ENCODE results near the gene ZNF624. TPM values are rescaled to one million over a fixed set of nuclear protein-coding genes. Genes with fewer than 3 reads are reported as not detected.
"Not testable (repeated sequence)": the region's sequence is repeated elsewhere in the genome, so short reads cannot be mapped to it uniquely, and the experiment has no call there.

ZNF624 gene
- 2.7 TPM for polyA plus RNA-seq (2012; ENCODE audit: insufficient read depth, insufficient read length)

- H3K4me3 ChIP-seq (ENCODE audit: low read length): peak within 1 kb of the TSS; percentile 83
- peak; percentile 78 for DNase-seq (ENCODE audit: low read depth, low spot score)
Measured at GRCh38 chr17:16653367-16654041, at the start of gene ZNF624. TSS of gene ZNF624 (minus strand) at chr17:16653850.

DNA sequence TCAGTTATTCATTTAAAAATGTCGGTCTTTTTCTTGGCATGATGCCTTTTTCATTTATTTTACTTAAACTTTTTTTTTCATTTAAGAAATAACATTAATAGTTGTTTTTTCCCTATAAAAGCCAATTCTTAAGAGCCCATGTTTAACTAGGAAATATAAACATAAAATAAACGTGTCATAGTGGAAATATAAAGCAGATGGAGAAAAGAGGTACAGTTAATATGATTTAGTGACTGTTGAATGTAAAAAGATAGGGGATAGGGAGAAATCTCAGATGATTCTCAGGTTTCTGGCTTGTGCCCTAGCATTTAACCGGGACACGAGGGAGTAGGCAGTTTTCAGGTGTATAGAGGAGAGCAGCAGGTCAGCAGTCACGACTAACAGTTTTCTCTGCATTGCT lies 44.0 kb upstream of the ZNF624 start:
- H3K4me3 ChIP-seq (ENCODE audit: low read length); DNase-seq (ENCODE audit: low read depth, low spot score): not testable (repeated sequence)

DNA sequence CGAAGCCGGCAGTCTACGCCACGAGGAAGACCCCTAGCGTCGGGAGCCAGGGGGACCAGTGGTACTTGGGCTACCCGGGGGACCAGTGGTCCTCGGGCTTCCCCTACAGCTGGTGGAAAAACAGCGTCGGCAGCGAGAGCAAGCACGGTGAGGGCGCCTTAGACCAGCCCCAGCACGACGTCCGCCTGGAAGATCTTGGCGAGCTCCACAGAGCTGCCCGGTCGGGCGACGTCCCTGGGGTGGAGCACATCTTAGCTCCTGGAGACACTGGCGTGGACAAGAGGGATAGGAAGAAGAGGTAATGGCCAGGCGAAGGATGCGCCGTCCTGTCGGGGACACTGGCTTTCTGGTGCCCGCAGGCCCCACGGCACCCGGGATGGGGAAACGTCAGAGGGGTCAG lies 36.8 kb upstream of the ZNF624 start:
- H3K4me3 ChIP-seq (ENCODE audit: low read length); DNase-seq (ENCODE audit: low read depth, low spot score): not testable (repeated sequence)

DNA sequence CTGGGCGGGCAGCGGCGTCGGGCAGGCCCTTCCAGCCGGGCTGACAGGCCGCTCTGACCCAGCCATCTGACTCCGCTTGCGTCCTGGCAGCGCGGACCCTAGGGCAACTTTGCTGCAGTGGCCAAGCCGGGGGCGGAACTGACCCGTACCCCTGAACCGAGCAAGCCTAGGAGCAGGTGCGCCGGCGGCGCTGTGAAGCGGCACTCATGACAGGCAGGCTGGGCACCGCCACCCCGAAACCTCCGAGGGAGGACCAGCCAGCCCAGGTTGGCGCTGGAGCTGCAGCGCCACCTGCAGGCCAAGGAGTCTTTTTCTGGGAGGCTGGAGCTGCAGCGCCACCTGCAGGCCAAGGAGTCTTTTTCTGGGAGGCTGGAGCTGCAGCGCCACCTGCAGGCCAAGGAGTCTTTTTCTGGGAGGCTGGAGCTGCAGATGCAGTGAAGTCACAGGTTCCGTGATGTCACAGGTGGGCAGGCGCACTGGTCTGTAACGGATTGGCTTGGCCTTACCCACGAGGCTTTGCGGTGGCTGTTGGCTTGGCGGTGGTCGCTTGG lies 36.2 kb upstream of the ZNF624 start, which contains the start of gene CCDC144A:
Gene CCDC144A, plus strand, starts transcription at position 511 of the 551 bp plus-strand sequence. CDS start 160 bp downstream, outside the sequence.
- DNase-seq (ENCODE audit: low read depth, low spot score): peak; percentile 2
- H3K4me3 ChIP-seq (ENCODE audit: low read length): not testable (repeated sequence)

DNA sequence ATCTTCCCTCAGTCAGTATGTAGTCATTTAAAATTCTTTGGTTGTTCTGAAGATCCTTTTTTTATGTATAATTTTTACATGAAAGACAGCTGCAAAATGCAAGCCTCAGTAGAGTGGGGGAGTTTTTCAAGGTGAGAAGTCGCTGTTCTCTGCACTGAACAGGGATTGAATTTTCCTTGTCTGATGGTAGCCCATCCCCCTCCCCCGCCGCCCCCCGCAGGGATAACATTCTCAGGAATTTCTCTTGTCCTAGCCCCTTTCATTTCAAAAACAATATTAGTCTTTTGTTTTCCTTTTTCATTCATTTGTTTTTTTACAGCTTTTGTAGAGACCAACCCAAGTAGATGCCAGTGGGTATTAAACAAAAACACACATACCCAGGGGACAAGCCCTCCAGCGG lies 33.5 kb upstream of the ZNF624 start:
- not testable (repeated sequence) for DNase-seq (ENCODE audit: low read depth, low spot score); H3K4me3 ChIP-seq (ENCODE audit: low read length)

DNA sequence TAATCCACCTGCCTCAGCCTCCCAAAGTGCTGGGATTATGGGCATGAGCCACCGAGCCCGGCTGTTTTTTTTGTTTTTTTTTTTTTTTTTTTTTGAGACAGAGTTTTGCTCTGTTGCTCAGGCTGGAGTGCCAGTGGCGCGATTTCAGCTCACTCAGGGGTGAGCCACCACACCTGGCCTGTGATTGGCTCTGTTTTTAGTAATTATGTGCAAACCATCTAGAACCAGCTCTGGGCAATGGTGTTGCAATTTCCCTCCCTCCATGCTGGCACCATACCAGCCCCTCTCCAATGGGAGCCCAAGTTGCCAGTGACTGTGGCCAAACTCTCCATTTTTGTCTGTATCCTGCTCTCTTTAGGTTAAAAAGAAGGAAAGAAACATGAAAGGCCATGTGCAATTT lies 32.4 kb upstream of the ZNF624 start:
- not testable (repeated sequence) for DNase-seq (ENCODE audit: low read depth, low spot score)

GRCh38 chr17:16683290-16684138 lies 29.9 kb upstream of the ZNF624 start:
- DNase-seq (ENCODE audit: low read depth, low spot score); H3K4me3 ChIP-seq (ENCODE audit: low read length): not testable (repeated sequence)

More for the DNA sequence above, 32.4 kb upstream of the ZNF624 start:
- H3K4me3 ChIP-seq (ENCODE audit: low read length): not testable (repeated sequence)

GRCh38 chr17:16676676-16677268 lies 23.1 kb upstream of the ZNF624 start:
- no peak for DNase-seq (ENCODE audit: low read depth, low spot score)
- H3K4me3 ChIP-seq (ENCODE audit: low read length): no peak overlapping the region

- DNase-seq (ENCODE audit: low read depth, low spot score); H3K4me3 ChIP-seq (ENCODE audit: low read length): not testable (repeated sequence)
Measured at GRCh38 chr17:16666907-16667636, 13.4 kb upstream of the ZNF624 start.

- H3K4me3 ChIP-seq (ENCODE audit: low read length); DNase-seq (ENCODE audit: low read depth, low spot score): not testable (repeated sequence)
Measured at GRCh38 chr17:16666553-16666906, 12.9 kb upstream of the ZNF624 start.

DNA sequence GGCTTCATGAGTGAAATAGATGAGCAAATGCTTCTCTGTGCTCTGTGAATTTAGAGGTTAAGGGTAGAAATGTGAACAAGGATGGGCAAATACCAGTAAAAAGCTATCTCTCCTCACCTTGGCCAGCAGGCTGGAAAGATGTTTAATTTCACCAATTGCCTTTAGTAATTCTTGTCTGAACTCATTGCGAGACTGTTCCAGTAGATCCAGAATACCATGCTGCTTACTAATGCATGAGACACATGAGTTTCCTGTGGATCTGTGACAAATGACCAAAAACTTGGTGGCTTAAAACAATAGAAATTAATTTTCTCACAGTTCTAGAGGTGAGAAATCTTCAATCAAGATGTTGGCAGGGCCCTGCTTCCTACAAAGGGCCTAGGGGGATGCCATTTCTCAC lies 9.3 kb upstream of the ZNF624 start:
- no peak overlapping the region for H3K4me3 ChIP-seq (ENCODE audit: low read length)
- no peak for DNase-seq (ENCODE audit: low read depth, low spot score)

GRCh38 chr17:16661217-16661616 lies 7.6 kb upstream of the ZNF624 start:
- DNase-seq (ENCODE audit: low read depth, low spot score): no peak
- no peak overlapping the region for H3K4me3 ChIP-seq (ENCODE audit: low read length)

- peak overlapping the region; percentile 83 for H3K4me3 ChIP-seq (ENCODE audit: low read length)
- no peak for DNase-seq (ENCODE audit: low read depth, low spot score)
Measured at GRCh38 chr17:16652847-16653366, 743 bp downstream of the ZNF624 start.

- peak overlapping the region; percentile 83; the same call in 1 of the 2 replicates for H3K4me3 ChIP-seq (ENCODE audit: low read length)
- no peak for DNase-seq (ENCODE audit: low read depth, low spot score)
Measured at GRCh38 chr17:16652252-16652651, 1.4 kb downstream of the ZNF624 start.

DNA sequence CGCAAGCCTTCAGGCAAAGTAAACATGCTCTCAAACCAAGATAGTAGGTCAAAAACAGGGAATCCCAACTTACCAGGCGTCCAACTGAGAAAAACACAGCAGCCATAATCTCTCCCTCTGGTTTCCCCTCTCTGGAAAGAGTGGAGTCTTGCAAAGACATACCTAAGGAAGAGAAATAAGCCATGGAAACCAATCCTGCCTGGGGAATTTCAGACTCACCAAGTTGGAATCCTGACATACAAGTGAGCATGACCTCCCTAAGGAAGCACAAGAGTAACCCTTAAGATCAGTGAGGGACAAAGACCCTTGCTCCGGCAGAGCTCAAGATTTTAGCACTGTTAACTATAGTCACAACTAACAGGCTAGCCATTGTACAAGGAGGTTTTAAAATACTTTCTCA lies 4.1 kb downstream of the ZNF624 start:
- H3K4me3 ChIP-seq (ENCODE audit: low read length): no peak overlapping the region
- no peak for DNase-seq (ENCODE audit: low read depth, low spot score)

DNA sequence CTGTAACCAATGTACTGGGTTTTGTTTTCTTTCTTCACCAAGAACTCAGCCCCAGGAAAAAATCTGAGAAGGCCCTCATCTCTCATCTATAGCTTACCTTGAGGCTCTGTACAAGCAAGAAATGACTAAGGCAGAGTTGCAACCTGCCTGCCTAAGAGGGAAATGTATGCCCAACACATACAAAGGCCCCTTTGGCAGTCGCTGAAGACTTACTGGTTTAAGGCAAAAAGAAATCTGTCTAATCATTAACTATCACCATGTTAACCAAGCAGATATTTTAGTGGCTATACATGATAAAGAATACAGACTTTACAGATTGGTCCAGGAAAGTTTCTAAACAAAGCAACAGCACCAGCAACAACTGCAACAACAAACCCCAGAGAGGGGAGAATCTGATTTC lies 14.2 kb downstream of the ZNF624 start:
- DNase-seq (ENCODE audit: low read depth, low spot score): no peak
- H3K4me3 ChIP-seq (ENCODE audit: low read length): no peak overlapping the region

DNA sequence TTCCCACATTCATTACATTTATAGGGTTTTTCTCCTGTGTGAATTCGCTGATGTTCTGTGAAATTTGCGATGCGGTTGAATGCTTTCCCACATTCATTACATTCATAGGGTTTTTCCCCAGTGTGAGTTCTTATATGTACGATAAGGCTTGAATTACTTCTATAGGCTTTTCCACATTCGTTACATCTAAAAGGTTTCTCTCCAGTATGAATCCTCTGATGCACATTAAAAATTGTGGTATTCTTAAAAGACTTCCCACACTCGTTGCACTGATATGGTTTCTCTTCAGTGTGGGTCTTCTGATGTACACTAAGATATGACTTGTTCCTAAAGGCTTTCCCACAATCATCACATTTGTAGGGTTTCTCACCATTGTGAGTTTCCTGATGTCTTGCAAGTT lies 30.4 kb downstream of the ZNF624 start:
- H3K4me3 ChIP-seq (ENCODE audit: low read length): no peak overlapping the region
- DNase-seq (ENCODE audit: low read depth, low spot score): no peak

DNA sequence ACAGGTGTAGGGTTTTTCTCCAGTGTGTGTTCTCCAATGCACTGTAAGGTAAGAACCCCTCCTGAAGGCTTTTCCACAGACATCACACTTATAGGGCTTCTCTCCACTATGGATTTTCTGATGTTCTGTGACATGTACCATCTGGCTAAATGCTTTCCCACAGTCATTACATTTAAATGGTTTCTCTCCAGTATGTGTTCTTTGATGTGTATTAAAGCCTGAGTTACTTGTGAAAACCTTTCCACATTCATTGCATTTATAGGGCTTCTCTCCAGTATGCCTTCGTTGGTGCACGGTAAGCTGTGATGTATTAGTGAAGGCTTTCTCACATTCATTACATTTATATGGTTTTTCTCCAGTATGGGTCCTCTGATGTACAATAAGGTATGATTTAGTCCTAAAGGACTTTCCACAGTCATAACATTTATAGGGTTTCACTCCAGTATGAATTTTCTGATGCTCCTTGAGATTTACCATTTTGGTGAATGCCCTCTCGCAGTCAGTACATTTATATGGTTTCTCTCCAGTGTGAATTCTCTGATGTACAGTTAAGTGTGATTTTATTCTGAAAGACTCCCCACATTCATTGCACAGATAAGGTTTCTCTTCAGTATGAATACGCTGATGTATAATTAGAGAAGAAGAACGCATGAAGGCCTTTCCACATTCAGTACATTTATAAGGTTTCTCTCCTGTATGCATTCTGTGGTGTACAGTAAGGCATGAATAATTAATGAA lies 30.9 kb downstream of the ZNF624 start:
- no peak overlapping the region for H3K4me3 ChIP-seq (ENCODE audit: low read length)
- DNase-seq (ENCODE audit: low read depth, low spot score): no peak

Data from Jurkat, Clone E6-1 (cell line).